DND-41 (cell line): Measurements from ENCODE around the gene ACAP2.

Experiments used
- ATAC-seq: fragments of 200-7000 bp; cut with Tn5 transposase; 3 replicates; pipeline ENCODE4 v1.9.1; 2021; ENCODE audit warnings: low read depth; ENCODE audit not compliant: insufficient read depth
- DNase-seq: peaks from one replicate; pipeline ENCODE4 v3.0.0-alpha.2; 2020
- H2AFZ ChIP-seq: 2 replicates; pipeline ENCODE4 v1.6.0; 2012; ENCODE audit warnings: low read depth, low read length
- H3K27ac ChIP-seq: 2 replicates; pipeline ENCODE4 v1.5.1; 2012; ENCODE audit warnings: low read length, inconsistent platforms
- H3K27me3 ChIP-seq: fragments of 200-600 bp; sonication (generic); 2 replicates; pipeline ENCODE4 v1.6.0; 2012; ENCODE audit warnings: low read length, mild to moderate bottlenecking, inconsistent platforms; ENCODE audit not compliant: insufficient read depth, poor library complexity
- H3K36me3 ChIP-seq: 2 replicates; pipeline ENCODE4 v1.5.1; 2012; ENCODE audit warnings: low read length, inconsistent platforms; ENCODE audit not compliant: insufficient read depth
- H3K4me1 ChIP-seq: 2 replicates; pipeline ENCODE4 v1.5.1; 2012; ENCODE audit warnings: mild to moderate bottlenecking, low read length; ENCODE audit not compliant: insufficient read depth
- H3K4me2 ChIP-seq: 2 replicates; pipeline ENCODE4 v1.6.0; 2012; ENCODE audit warnings: mild to moderate bottlenecking, moderate library complexity, low read length, inconsistent platforms; ENCODE audit not compliant: insufficient read depth
- H3K4me3 ChIP-seq, 2 experiments: fragments of 200-600 bp in 1 of 2; shearing (Covaris generic) in 1 of 2; 2 replicates each; pipeline ENCODE4 v1.5.1; 2012 to 2016; ENCODE audit warnings: inconsistent platforms in 2 of 2, low read length in 2 of 2, mild to moderate bottlenecking in 2 of 2, low read depth in 1 of 2, moderate library complexity in 1 of 2
- H3K79me2 ChIP-seq: 2 replicates; pipeline ENCODE4 v1.6.0; 2012; ENCODE audit warnings: low read length, inconsistent platforms; ENCODE audit not compliant: insufficient read depth
- H3K9ac ChIP-seq: 2 replicates; pipeline ENCODE4 v1.6.0; 2012; ENCODE audit warnings: low read depth, mild to moderate bottlenecking, inconsistent platforms, low read length, moderate library complexity
- H3K9me3 ChIP-seq: 2 replicates; pipeline ENCODE4 v1.5.1; 2012; ENCODE audit warnings: low read length, moderate library complexity, mild to moderate bottlenecking, inconsistent platforms; ENCODE audit not compliant: insufficient read depth, severe bottlenecking
- H4K20me1 ChIP-seq: 2 replicates; pipeline ENCODE4 v1.6.0; 2012; ENCODE audit warnings: low read length; ENCODE audit not compliant: insufficient read depth
- CTCF ChIP-seq: IDR thresholded peaks from 2 replicates; pipeline ENCODE4 v1.5.1; 2012; ENCODE audit warnings: borderline replicate concordance, low read length, moderate library complexity, mild to moderate bottlenecking; ENCODE audit not compliant: poor library complexity, severe bottlenecking; ENCODE audit errors: extremely low read depth
- EZH2 ChIP-seq: IDR thresholded peaks from 3 replicates; pipeline ENCODE4 v1.6.1; 2012; ENCODE audit warnings: borderline replicate concordance, low read depth, mild to moderate bottlenecking, moderate library complexity, low read length, inconsistent platforms; ENCODE audit not compliant: severe bottlenecking

Gene ACAP2

GRCh38 chr3:195307711-195308110 is 135.1 kb downstream of the ACAP2 start:
- no peak for TF ChIP-seq CTCF
- no peak for TF ChIP-seq EZH2
- H3K36me3 ChIP-seq = peaks cover 14% of the 10 kb centered on the region
- ATAC-seq = no peak

DNA sequence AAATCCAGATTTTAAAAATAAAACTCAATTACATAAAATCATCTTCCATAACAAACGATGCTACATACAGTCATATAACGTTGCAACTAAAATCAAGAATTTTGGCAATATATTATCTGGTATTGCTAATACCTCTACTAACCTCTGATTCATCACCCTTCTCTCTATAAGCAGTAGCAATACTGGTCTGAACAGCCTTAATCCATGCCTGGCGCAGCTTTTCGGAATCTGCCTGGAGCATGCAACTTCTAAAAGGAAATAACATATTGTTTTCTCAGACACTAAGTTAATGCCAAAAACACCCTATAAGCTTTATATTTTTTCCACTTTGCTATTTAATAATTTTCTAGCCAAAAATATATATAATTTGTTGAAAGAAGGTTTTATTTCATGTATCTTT is 136.5 kb downstream of the ACAP2 start:
- no peak for DNase-seq
- no peak overlapping the region for H3K4me3 ChIP-seq
- H3K27ac ChIP-seq = no peak overlapping the region
- no peaks in the 10 kb centered on the region for H3K79me2 ChIP-seq
- H4K20me1 ChIP-seq = no peaks in the 10 kb centered on the region
- ATAC-seq = no peak
- H3K9ac ChIP-seq = no peak overlapping the region
- no peak overlapping the region for H3K4me2 ChIP-seq
- no peak overlapping the region for H2AFZ ChIP-seq
- TF ChIP-seq CTCF (no peak), EZH2 (no peak)
- H3K4me1 ChIP-seq = no peaks in the 10 kb centered on the region
- peaks cover 19% of the 10 kb centered on the region for H3K36me3 ChIP-seq
- no peaks in the 10 kb centered on the region for H3K9me3 ChIP-seq
- H3K27me3 ChIP-seq = no peaks in the 10 kb centered on the region

More at GRCh38 chr3:195307711-195308110, 135.1 kb downstream of the ACAP2 start:
- no peaks in the 10 kb centered on the region for H3K79me2 ChIP-seq
- H3K4me3 ChIP-seq = no peak overlapping the region
- H3K4me2 ChIP-seq = no peak overlapping the region
- H3K27ac ChIP-seq = no peak overlapping the region
- H2AFZ ChIP-seq = no peak overlapping the region
- DNase-seq = no peak
- H4K20me1 ChIP-seq = no peaks in the 10 kb centered on the region
- no peak overlapping the region for H3K9ac ChIP-seq
- H3K9me3 ChIP-seq = no peaks in the 10 kb centered on the region
- no peaks in the 10 kb centered on the region for H3K4me1 ChIP-seq
- H3K27me3 ChIP-seq = no peaks in the 10 kb centered on the region

DNA sequence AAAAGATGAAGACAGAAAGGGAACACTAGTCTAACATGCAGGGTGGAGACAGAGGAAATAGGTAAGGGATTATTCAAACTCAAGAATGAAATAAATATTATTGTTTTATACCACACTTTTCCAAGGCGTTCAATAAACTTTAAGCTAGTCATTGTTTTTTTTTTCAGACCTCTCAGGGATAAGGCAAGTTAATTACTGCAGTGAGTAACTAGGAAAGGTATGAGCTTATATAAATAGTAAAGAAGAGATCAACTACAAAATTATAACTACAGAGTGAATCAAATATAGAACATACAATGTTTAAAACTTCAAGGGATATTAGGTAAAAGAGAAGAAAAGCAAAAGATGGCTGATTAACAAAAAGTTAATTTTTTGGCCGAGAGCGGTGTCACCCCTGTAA is 140.4 kb downstream of the ACAP2 start:
- H3K27me3 ChIP-seq = no peaks in the 10 kb centered on the region
- DNase-seq (no peak), ATAC-seq (no peak)
- no peak overlapping the region for H3K4me2 ChIP-seq
- H3K4me1 ChIP-seq = no peaks in the 10 kb centered on the region
- no peaks in the 10 kb centered on the region for H3K9me3 ChIP-seq
- H3K4me3 ChIP-seq = no peak overlapping the region
- TF ChIP-seq CTCF (no peak), EZH2 (no peak)
- H3K79me2 ChIP-seq = no peaks in the 10 kb centered on the region
- no peak overlapping the region for H3K9ac ChIP-seq
- H2AFZ ChIP-seq = no peak overlapping the region
- no peaks in the 10 kb centered on the region for H4K20me1 ChIP-seq
- peaks cover 26% of the 10 kb centered on the region for H3K36me3 ChIP-seq
- H3K27ac ChIP-seq = no peak overlapping the region

DNA sequence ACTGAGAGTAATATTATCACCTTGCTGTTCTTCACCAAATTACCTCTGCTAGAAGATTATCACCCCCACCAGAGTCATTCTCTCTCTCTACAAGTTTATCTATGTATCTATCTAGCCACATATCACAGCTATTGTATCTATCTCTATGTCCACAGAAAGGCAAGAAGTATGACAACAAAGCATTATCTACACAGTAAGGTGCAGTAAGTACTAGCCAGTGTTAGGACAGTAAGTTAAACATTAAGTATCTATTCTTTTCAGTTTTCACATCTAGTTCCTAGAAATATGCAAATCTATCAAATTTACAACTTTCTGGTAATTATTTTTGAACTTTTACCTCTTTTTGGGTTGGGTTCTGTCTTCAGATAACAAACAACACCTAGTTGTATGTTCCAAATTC is 145.4 kb downstream of the ACAP2 start:
- no peak for DNase-seq
- Histone ChIP-seq H3K9ac (no peak overlapping the region), H2AFZ (no peak overlapping the region), H3K4me2 (no peak overlapping the region), H3K4me1 (no peaks in the 10 kb centered on the region), H3K36me3 (peaks cover 32% of the 10 kb centered on the region), H3K9me3 (no peaks in the 10 kb centered on the region), H4K20me1 (no peaks in the 10 kb centered on the region), H3K27ac (no peak overlapping the region), H3K4me3 (no peak overlapping the region), H3K27me3 (no peaks in the 10 kb centered on the region), H3K79me2 (no peaks in the 10 kb centered on the region)
- no peak for TF ChIP-seq EZH2
- TF ChIP-seq CTCF = no peak
- no peak for ATAC-seq
